ENCODE results near the gene TNNT3.
"Not testable (repeated sequence)": the region's sequence is repeated elsewhere in the genome, so short reads cannot be mapped to it uniquely, and the experiment has no call there.

Gene TNNT3

DNA sequence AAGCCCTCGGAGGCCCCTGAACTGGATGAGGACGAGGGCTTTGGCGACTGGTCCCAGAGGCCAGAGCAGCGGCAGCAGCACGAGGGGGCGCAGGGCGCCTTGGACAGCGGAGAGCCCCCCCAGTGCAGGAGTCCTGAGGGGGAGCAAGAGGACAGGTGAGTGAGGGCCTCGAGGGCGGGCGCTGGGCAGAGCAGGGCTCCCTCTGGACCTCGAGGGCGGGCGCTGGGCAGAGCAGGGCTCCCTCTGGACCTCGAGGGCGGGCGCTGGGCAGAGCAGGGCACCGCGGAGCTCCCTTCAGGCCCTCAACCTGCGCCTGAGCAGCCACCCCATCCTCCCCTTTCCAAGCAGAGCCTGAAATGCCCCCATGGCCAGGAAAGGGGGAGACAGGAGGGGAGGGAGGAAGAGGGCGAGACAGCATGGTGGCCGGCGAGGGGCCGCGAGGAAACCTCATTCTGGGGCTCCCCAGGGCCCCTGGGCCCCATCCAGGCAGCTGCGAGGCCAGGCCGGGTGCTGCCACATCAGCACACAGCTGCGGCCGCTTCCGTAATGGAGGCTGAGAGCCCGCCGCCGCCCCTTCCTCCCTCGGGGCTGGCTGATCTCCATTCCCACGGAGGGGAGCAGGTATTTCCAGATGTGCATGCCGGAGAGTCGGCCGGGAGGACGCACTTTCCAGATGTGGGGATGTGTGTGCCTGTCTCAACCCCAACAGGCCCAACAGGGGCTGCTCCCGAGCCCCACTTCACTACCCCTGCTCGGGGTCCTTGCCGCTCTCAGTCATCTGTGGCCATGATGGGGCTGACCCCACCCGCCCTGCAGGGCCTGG lies 37.9 kb upstream of the TNNT3 start:
- no peak for DNase-seq

- no peak for DNase-seq
Measured at GRCh38 chr11:1882265-1883238, 37.0 kb upstream of the TNNT3 start.

- no peak for DNase-seq
Measured at GRCh38 chr11:1883346-1884302, 35.9 kb upstream of the TNNT3 start.

DNA sequence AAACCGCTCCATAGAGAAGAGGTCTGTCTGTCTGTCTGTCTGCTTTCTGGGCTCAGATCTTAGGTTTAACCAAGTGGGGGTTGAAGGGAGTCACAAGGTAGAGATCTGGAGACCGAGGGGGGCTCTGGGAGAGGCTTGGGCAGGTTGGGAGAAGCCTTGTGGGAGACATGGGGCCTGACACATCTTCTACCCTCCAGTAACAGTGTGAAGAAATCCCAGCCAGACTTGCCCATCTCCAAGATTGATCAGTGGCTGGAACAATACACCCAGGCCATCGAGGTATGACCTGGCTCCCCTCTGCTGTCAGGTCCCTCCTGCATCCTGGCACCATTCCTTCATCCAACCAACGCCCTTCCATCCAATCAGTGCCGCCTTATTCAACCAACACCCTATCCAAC lies 35.2 kb upstream of the TNNT3 start:
- DNase-seq: no peak

DNA sequence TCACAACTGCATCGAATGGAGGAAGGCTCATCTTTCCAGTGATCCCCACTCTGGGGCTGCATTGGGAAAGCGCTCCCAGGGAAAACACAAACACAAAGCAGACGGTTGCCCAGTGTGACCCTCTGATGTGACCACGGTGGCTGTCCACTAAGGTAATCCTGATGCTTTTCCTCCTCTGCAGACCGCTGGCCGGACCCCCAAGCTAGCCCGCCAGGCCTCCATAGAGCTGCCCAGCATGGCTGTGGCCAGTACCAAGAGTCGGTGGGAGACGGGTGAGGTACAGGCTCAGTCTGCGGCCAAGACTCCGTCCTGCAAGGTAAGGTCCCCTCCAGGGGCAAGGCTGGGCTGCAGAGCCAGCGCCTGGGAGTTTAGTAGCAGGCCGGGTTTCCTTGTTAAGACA lies 33.0 kb upstream of the TNNT3 start:
- not testable (repeated sequence) for DNase-seq

- DNase-seq: no peak
Measured at GRCh38 chr11:1887451-1888346, 31.8 kb upstream of the TNNT3 start.

- no peak for DNase-seq
Measured at GRCh38 chr11:1888347-1888753, 31.2 kb upstream of the TNNT3 start.

DNA sequence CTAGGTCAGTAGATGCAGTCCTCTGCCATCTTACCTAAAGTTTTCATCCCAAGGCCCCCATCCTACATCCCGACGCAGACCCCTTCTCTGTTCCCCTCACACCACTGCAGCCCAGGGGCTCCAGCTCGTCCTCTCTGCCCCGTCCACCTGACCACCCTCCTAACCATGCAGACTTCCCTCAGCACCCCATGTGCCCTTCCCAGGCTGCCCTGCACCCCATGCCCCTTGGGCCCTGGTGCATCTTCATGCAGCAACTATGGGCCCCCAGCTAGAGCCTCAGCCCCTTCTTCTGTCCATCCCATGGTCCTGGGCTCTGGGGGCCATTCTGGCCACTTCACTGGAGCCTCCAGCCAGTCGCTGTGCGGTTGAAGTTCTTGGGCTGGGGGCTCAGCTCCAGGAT lies 30.7 kb upstream of the TNNT3 start:
- DNase-seq: no peak

GRCh38 chr11:1889224-1889930 lies 30.1 kb upstream of the TNNT3 start:
- DNase-seq: no peak

- DNase-seq: no peak
Measured at GRCh38 chr11:1889941-1890855, 29.3 kb upstream of the TNNT3 start.

DNA sequence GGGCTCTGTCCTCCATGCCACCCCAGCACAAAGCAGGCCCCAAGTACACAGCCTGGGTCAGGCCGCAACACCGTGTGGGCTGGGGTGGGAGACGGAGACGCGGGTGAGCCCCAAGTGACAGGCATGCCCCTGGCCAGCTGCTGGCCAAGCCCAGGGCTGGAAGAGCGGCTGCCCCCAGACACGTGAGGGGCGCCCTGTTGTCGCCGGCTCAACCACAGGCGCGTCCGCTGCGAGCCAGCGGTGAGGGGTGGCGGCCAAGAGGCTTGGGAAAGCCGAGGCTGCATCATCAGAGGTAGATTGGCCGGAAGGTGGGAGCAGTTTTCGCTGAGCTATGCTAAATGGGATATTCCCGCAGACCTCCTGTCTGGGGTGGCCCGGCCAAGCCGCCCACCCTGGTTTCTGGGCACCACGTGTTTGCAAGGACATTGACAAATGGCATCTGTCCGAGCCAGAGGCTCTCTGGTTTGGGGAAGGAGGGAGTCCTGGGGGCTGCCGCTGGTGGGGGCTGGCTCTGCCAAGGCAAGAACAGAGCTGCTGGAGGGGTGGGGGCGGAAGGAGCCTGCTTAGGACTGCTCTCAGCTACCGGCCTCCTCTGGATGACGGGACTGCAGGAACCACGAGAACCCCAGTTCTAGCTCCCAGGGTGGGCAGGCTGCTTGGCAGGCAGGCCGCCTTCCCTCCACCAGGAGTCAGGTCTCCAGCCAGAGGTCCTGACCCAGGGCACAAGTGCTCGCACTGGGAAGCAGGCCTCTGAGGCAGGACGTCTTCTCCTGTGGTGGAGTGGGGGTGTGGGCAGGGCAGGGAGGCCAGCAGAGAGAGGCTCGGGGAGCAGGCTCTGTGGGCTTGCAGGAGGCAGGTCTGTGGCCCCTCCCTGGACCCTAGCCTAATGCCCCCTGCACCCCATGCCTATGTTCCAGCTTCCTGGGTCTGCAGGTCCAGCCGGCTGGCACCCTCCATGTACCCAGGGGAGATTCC lies 28.4 kb upstream of the TNNT3 start:
- no peak for DNase-seq

GRCh38 chr11:1891831-1892115 lies 27.7 kb upstream of the TNNT3 start, which contains the start of gene PRR33:
Gene PRR33 (minus strand): TSS chr11:1891895. CDS start chr11:1890584, 1,311 bp downstream.
- DNase-seq: no peak

DNA sequence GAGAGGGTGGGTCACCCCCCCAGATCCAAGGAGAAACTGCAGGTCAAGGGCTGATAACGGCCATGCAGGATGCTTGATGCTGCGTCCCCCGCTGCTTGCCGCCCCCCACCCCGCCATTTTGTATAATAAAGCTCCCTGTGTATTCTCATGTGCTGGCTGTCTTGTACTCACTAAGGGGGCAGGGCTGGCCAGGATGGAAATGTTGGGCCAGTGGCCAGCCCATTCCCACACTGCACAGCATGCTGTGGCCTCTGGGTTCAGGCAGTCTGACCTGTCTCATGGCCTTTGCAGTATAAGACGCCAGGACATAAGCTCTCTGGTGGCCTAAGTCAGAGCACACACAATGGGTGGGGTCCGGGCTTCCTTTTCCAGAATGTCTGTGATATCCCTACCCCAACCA lies 27.4 kb upstream of the TNNT3 start:
- DNase-seq: no peak

GRCh38 chr11:1892558-1892957 lies 26.9 kb upstream of the TNNT3 start:
- no peak for DNase-seq

DNA sequence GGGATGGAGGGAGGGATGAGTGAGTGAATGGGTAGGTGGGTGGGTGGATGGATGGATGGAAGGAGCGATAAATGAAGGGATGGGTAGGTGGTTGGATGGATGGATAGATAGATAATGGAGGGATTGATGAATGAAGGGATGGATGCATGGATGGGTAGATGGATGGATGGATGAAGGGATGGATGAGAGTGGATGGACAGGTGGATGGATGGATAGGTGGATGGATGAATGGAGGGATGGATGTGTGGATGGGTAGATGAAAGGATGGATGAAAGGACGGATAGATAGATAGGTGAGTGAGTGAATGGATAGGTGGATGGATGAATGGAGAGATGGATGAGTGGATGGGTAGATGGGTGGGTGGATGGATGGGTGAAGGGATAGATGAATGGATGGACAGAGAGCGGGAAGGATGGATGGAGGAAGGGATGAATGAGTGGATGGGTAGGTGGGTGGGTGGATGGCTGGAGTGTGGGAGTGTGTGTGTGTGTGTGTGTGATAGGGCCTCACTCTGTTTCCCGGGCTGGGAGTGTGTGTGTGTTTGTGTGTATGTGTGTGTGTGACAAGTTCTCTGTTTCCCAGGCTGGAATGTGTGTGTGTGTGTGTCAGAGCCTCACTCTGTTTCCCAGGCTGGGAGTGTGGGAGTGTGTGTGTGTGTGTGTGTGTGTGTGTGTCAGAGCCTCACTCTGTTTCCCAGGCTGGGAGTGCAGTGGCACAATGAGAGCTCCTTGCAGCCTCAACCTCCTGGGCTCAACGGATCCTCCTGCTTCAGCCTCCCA lies 25.7 kb upstream of the TNNT3 start:
- no peak for DNase-seq

DNA sequence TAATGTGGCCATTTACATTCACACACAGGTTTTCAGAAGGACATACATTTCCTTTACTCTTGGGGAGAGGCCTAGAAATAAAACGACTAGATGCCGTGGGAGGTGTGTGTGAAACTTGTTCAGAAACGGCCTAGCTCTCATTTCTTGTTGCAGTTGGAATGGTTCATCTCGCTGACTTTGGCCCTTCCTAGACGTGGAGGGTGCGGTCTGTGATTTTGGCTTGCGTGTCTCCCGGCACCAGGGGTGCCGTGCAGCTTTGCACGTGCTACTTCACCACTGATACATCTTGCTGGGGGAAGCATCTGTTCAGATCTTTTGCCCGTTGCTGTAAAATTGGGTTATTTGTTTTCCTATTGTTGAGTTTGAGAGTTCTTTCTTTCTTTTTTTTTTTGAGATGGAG lies 24.7 kb upstream of the TNNT3 start:
- DNase-seq: no peak

GRCh38 chr11:1896468-1896867 lies 23.0 kb upstream of the TNNT3 start:
- no peak for DNase-seq

DNA sequence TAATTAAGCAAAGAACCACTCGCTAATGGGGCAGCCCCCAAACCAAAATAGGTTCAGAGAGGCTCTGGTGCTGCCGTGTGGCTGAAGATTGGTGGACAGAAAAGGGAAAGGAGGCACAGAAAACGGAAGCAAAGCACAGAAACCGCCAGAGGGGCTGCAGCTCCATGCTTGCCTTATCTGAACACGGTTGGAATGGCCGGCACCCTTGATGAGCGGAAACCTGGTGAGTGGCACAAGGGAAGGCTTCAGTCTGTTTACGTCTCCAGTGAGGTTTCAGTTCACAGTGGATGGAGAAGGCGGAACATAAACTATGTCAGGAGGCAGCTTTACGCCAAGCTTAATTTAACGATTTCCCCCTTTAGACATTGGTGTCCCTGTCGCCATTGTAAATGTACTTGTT lies 22.6 kb upstream of the TNNT3 start:
- no peak for DNase-seq
